SJSA1 (cell line): ENCODE data around the gene MAEA. TPM values are rescaled to one million over a fixed set of nuclear protein-coding genes. Genes with fewer than 3 reads are reported as not detected.
A peak's percentile ranks its signal among the peaks of the same experiment; 100 is the strongest.

Experiments used
- DNase-seq, 2 experiments: peaks; one replicate each; pipeline ENCODE4 v3.0.0-alpha.2; 2015 to 2020; ENCODE audit warnings: low spot score in 2 of 2, low read depth in 1 of 2
- H3K27ac ChIP-seq: fragments of 250-450 bp; sonication (Bioruptor Pico); 2 replicates; pipeline ENCODE4 v1.5.1; 2020; ENCODE audit warnings: mild to moderate bottlenecking, moderate library complexity
- H3K27me3 ChIP-seq: fragments of 250-450 bp; sonication (Bioruptor Pico); replicated peaks from 2 replicates; pipeline ENCODE4 v1.5.1; 2020; ENCODE audit warnings: mild to moderate bottlenecking, moderate library complexity
- H3K36me3 ChIP-seq: fragments of 250-450 bp; sonication (Bioruptor Pico); 2 replicates; pipeline ENCODE4 v1.5.1; 2020; ENCODE audit warnings: mild to moderate bottlenecking
- H3K4me1 ChIP-seq: fragments of 250-450 bp; sonication (Bioruptor Pico); replicated peaks from 2 replicates; pipeline ENCODE4 v1.6.1; 2021; ENCODE audit warnings: mild to moderate bottlenecking
- H3K4me3 ChIP-seq: fragments of 250-450 bp; sonication (Bioruptor Pico); 2 replicates; pipeline ENCODE4 v1.5.1; 2020; ENCODE audit warnings: mild to moderate bottlenecking
- H3K9me3 ChIP-seq: fragments of 250-450 bp; sonication (Bioruptor Pico); replicated peaks from 2 replicates; pipeline ENCODE4 v1.5.1; 2020; ENCODE audit warnings: mild to moderate bottlenecking
- total RNA-seq: library from RNA; depleted of rRNA; stranded (reverse); fragments of >200 nt; shearing (Covaris generic); gene quantifications from 2 replicates; pipeline ENCODE4 v1.2.3, GENCODE V29; 2014

The MAEA gene
- total RNA-seq, 1 experiment from 2014 or later, result 34.4 TPM

- H3K27ac ChIP-seq, result no peak overlapping the region
- DNase-seq, result no peak
- H3K4me3 ChIP-seq, result no peak overlapping the region
- no peaks in the 10 kb centered on the region for H3K36me3 ChIP-seq
- no peaks in the 10 kb centered on the region for H3K4me1 ChIP-seq
- H3K9me3 ChIP-seq, result no peaks in the 10 kb centered on the region
- H3K27me3 ChIP-seq, result no peaks in the 10 kb centered on the region
Measured at GRCh38 chr4:1258457-1258856, 31.2 kb upstream of the MAEA start.

GRCh38 chr4:1259966-1260365 is 29.7 kb upstream of the MAEA start:
- Histone ChIP-seq H3K36me3 (no peaks in the 10 kb centered on the region), H3K27me3 (no peaks in the 10 kb centered on the region), H3K4me3 (no peak overlapping the region), H3K27ac (no peak overlapping the region), H3K9me3 (no peaks in the 10 kb centered on the region), H3K4me1 (no peaks in the 10 kb centered on the region)
- DNase-seq, result no peak

- Histone ChIP-seq H3K4me3 (no peak overlapping the region), H3K9me3 (no peaks in the 10 kb centered on the region), H3K4me1 (no peaks in the 10 kb centered on the region), H3K27ac (no peak overlapping the region), H3K27me3 (no peaks in the 10 kb centered on the region), H3K36me3 (no peaks in the 10 kb centered on the region)
- DNase-seq, result no peak
Measured at GRCh38 chr4:1260418-1261106, 29.1 kb upstream of the MAEA start.

GRCh38 chr4:1261107-1261928 is 28.4 kb upstream of the MAEA start:
- no peak overlapping the region for H3K4me3 ChIP-seq
- H3K27ac ChIP-seq, result no peak overlapping the region
- H3K27me3 ChIP-seq, result no peaks in the 10 kb centered on the region
- DNase-seq, result no peak
- H3K36me3 ChIP-seq, result no peaks in the 10 kb centered on the region
- no peaks in the 10 kb centered on the region for H3K4me1 ChIP-seq
- no peaks in the 10 kb centered on the region for H3K9me3 ChIP-seq

GRCh38 chr4:1264942-1265341 is 24.7 kb upstream of the MAEA start:
- Histone ChIP-seq H3K36me3 (no peaks in the 10 kb centered on the region), H3K4me3 (no peak overlapping the region), H3K4me1 (no peaks in the 10 kb centered on the region), H3K27me3 (no peaks in the 10 kb centered on the region), H3K9me3 (no peaks in the 10 kb centered on the region), H3K27ac (no peak overlapping the region)
- no peak for DNase-seq

- Histone ChIP-seq H3K27me3 (no peaks in the 10 kb centered on the region), H3K27ac (no peak overlapping the region), H3K9me3 (no peaks in the 10 kb centered on the region), H3K4me3 (no peak overlapping the region), H3K4me1 (no peaks in the 10 kb centered on the region), H3K36me3 (no peaks in the 10 kb centered on the region)
- DNase-seq, result no peak
Measured at GRCh38 chr4:1265351-1265750, 24.3 kb upstream of the MAEA start.

- no peak for DNase-seq
- H3K27me3 ChIP-seq, result no peaks in the 10 kb centered on the region
- H3K36me3 ChIP-seq, result no peaks in the 10 kb centered on the region
Measured at GRCh38 chr4:1266881-1267763, 22.6 kb upstream of the MAEA start.

GRCh38 chr4:1269209-1269608 is 20.5 kb upstream of the MAEA start:
- no peaks in the 10 kb centered on the region for H3K4me1 ChIP-seq
- H3K9me3 ChIP-seq, result no peaks in the 10 kb centered on the region
- DNase-seq, result no peak

More at GRCh38 chr4:1266881-1267763, 22.6 kb upstream of the MAEA start:
- H3K4me1 ChIP-seq, result no peaks in the 10 kb centered on the region
- H3K4me3 ChIP-seq, result no peak overlapping the region
- no peak overlapping the region for H3K27ac ChIP-seq
- no peaks in the 10 kb centered on the region for H3K9me3 ChIP-seq

GRCh38 chr4:1271686-1272085 is 18.0 kb upstream of the MAEA start:
- H3K4me3 ChIP-seq, result no peak overlapping the region
- H3K27ac ChIP-seq, result no peak overlapping the region
- peaks cover 4% of the 10 kb centered on the region; the same call in 1 of the 2 replicates for H3K4me1 ChIP-seq
- H3K9me3 ChIP-seq, result no peaks in the 10 kb centered on the region
- no peaks in the 10 kb centered on the region for H3K27me3 ChIP-seq
- no peak for DNase-seq
- no peaks in the 10 kb centered on the region for H3K36me3 ChIP-seq

More at GRCh38 chr4:1269209-1269608, 20.5 kb upstream of the MAEA start:
- no peak overlapping the region for H3K4me3 ChIP-seq
- no peaks in the 10 kb centered on the region for H3K27me3 ChIP-seq
- H3K27ac ChIP-seq, result no peak overlapping the region
- no peaks in the 10 kb centered on the region for H3K36me3 ChIP-seq

- peak in 1 of 2 experiments; percentile 23 for DNase-seq
- Histone ChIP-seq H3K36me3 (no peaks in the 10 kb centered on the region), H3K4me1 (peaks cover 4% of the 10 kb centered on the region; the same call in 1 of the 2 replicates), H3K9me3 (no peaks in the 10 kb centered on the region), H3K4me3 (no peak overlapping the region), H3K27ac (no peak overlapping the region), H3K27me3 (no peaks in the 10 kb centered on the region)
Measured at GRCh38 chr4:1274871-1275270, 14.8 kb upstream of the MAEA start.

- DNase-seq, result no peak
- Histone ChIP-seq H3K27ac (no peak overlapping the region), H3K27me3 (no peaks in the 10 kb centered on the region), H3K9me3 (no peaks in the 10 kb centered on the region), H3K36me3 (no peaks in the 10 kb centered on the region), H3K4me3 (no peak overlapping the region), H3K4me1 (peaks cover 4% of the 10 kb centered on the region; the same call in 1 of the 2 replicates)
Measured at GRCh38 chr4:1276984-1277383, 12.7 kb upstream of the MAEA start.

- H3K27ac ChIP-seq, result no peak overlapping the region
- no peak for DNase-seq
- no peaks in the 10 kb centered on the region for H3K27me3 ChIP-seq
- H3K36me3 ChIP-seq, result no peaks in the 10 kb centered on the region
- H3K4me1 ChIP-seq, result peaks cover 4% of the 10 kb centered on the region; the same call in 1 of the 2 replicates
- H3K9me3 ChIP-seq, result no peaks in the 10 kb centered on the region
- no peak overlapping the region for H3K4me3 ChIP-seq
Measured at GRCh38 chr4:1277667-1278665, 11.7 kb upstream of the MAEA start.

- no peak overlapping the region for H3K4me3 ChIP-seq
- no peaks in the 10 kb centered on the region for H3K36me3 ChIP-seq
Measured at GRCh38 chr4:1279253-1279652, 10.4 kb upstream of the MAEA start.

More at GRCh38 chr4:1279253-1279652, 10.4 kb upstream of the MAEA start:
- H3K27ac ChIP-seq, result no peak overlapping the region
- peaks cover 4% of the 10 kb centered on the region; the same call in 1 of the 2 replicates for H3K4me1 ChIP-seq
- no peaks in the 10 kb centered on the region for H3K27me3 ChIP-seq
- no peak for DNase-seq
- H3K9me3 ChIP-seq, result no peaks in the 10 kb centered on the region
